Spinal cord (tissue), 10 donors: Measurements from ENCODE around the gene AARSD1. TPM values are rescaled to one million over a fixed set of nuclear protein-coding genes. Genes with fewer than 3 reads are reported as not detected.
"Not testable (repeated sequence)": the region's sequence is repeated elsewhere in the genome, so short reads cannot be mapped to it uniquely, and the experiment has no call there.

Experiments used
- DNase-seq, 6 donors: peaks; one replicate each; pipeline versions ENCODE4 v3.0.0 to v3.0.0-alpha.2; 2013 to 2015; ENCODE audit warnings: low spot score in 6 of 6, low read depth in 4 of 6
- H3K27ac ChIP-seq: one replicate; pipeline ENCODE4 v1.5.1; 2013; ENCODE audit warnings: low read depth, low read length, control low read depth
- H3K27me3 ChIP-seq: one replicate; pipeline ENCODE4 v1.6.1; 2013; ENCODE audit warnings: low read length; ENCODE audit not compliant: control insufficient read depth, insufficient read depth
- H3K36me3 ChIP-seq: one replicate; pipeline ENCODE4 v1.6.1; 2013; ENCODE audit warnings: low read length; ENCODE audit not compliant: control insufficient read depth, insufficient read depth
- H3K4me1 ChIP-seq: one replicate; pipeline ENCODE4 v1.6.1; 2013; ENCODE audit warnings: low read length; ENCODE audit not compliant: control insufficient read depth, insufficient read depth
- H3K4me3 ChIP-seq: one replicate; pipeline ENCODE4 v1.5.1; 2013; ENCODE audit warnings: low read depth, low read length, control low read depth
- H3K9me3 ChIP-seq: one replicate; pipeline ENCODE4 v1.6.1; 2013; ENCODE audit warnings: low read length; ENCODE audit not compliant: control insufficient read depth, insufficient read depth
- WGBS: methylation state at CpG from one replicate; pipeline ENCODE4 v1.1.5; 2013; ENCODE audit warnings: missing lambda C conversion rate; ENCODE audit not compliant: insufficient coverage; 5-methylcytosine and 5-hydroxymethylcytosine counted together
- long read RNA-seq, 4 donors: transcript quantifications; one replicate each; lab custom pipeline, GENCODE V29; 2026
- polyA plus RNA-seq, 2 donors: library from polyadenylated mRNA; unstranded; fragments of 120-200 nt; gene quantifications; one replicate each; pipeline ENCODE4 v1.2.1, GENCODE V29; 2013; ENCODE audit not compliant: insufficient read length in 2 of 2
- total RNA-seq, 2 donors: library from RNA; depleted of rRNA in 1 of 2; stranded (reverse); fragments of 120-200 nt in 1 of 2; fragments of >200 nt in 1 of 2; gene quantifications; one replicate each; pipeline versions ENCODE4 v1.2.3 to v1.2.4, GENCODE V29; 2013 to 2014
- donor health status: healthy.

The AARSD1 gene, protein sequence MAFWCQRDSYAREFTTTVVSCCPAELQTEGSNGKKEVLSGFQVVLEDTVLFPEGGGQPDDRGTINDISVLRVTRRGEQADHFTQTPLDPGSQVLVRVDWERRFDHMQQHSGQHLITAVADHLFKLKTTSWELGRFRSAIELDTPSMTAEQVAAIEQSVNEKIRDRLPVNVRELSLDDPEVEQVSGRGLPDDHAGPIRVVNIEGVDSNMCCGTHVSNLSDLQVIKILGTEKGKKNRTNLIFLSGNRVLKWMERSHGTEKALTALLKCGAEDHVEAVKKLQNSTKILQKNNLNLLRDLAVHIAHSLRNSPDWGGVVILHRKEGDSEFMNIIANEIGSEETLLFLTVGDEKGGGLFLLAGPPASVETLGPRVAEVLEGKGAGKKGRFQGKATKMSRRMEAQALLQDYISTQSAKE
- 10 to 100 TPM; 20.8 to 34.6 TPM for total RNA-seq
- polyA plus RNA-seq, result 10 to 100 TPM; 69.2 to 91.2 TPM
- long read RNA-seq, donor 1, transcript AARSD1-202 (12 exons, 1,322 nt), result major isoform, 18 of 28 reads
- long read RNA-seq, donor 1, partial matches to known transcripts, result 5 of 28 reads
- long read RNA-seq, donor 1, other reads (novel, unspliced or antisense), result 0 of 28 reads
- long read RNA-seq, donor 2, transcript AARSD1-202 (12 exons, 1,322 nt), result major isoform, 6 of 7 reads
- long read RNA-seq, donor 2, partial matches to known transcripts, result 0 of 7 reads
- long read RNA-seq, donor 2, other reads (novel, unspliced or antisense), result 0 of 7 reads
- long read RNA-seq, donor 3, transcript AARSD1-202 (12 exons, 1,322 nt), result major isoform, 6 of 7 reads
- long read RNA-seq, donor 3, partial matches to known transcripts, result 0 of 7 reads
- long read RNA-seq, donor 3, other reads (novel, unspliced or antisense), result 0 of 7 reads
- long read RNA-seq, donor 4, transcript AARSD1-202 (12 exons, 1,322 nt), result major isoform, 14 of 16 reads
- long read RNA-seq, donor 4, partial matches to known transcripts, result 0 of 16 reads
- long read RNA-seq, donor 4, other reads (novel, unspliced or antisense), result 0 of 16 reads

DNA sequence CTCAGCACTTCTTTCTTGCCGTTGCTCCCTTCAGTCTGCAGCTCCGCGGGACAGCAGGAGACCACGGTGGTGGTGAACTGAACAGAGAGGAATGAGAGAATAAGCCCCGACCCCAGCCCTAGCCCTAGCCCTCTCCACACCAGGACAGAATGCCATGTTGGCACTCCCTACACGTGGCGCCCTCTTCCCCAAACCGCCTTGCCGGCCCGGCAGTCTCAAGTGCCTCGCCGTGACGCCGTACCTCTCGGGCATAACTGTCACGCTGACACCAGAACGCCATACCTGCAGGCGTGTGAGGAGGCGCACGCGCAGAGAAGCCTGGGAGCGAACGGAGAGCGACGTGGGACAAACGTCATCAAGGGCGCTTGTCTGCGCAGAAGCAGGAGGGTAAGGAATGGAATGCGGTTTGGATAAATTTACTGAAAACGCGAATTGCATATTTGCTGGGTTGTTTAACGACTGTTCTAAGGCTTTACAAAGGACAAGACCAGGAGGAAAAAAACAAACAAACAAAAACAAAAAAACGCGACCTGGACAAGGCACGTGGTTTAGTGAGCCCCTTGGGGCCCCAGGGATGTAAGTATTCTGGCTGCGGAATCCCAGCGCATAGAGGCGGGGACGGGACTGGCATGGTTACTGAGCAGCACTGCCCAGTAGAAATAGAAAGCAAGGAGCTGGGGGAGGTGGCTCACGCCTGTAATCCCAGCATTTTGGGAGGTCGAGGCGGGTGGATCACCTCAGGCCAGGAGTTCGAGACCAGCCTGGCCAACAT lies at the start of gene AARSD1:
Gene AARSD1, minus strand, starts transcription at position 294 of the 772 bp plus-strand sequence. Its CDS starts 14 bp downstream, at position 280.
- H3K27ac ChIP-seq, result peak within 1 kb of the TSS; percentile 81

DNA sequence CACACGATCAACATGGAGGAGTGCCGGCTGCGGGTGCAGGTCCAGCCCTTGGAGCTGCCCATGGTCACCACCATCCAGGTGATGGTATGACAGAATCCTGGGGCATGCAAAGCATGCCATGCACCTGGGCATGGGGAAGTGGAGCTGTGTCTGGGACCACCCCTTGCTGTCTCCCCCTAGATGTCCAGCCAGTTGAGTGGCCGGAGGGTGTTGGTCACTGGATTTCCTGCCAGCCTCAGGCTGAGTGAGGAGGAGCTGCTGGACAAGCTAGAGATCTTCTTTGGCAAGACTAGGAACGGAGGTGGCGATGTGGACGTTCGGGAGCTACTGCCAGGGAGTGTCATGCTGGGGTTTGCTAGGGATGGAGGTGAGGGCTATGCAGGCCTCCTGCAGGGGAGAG lies 49.0 kb upstream of the AARSD1 start:
- Histone ChIP-seq H3K4me3 (no peak overlapping the region), H3K4me1 (peaks cover 31% of the 10 kb centered on the region), H3K36me3 (peaks cover 56% of the 10 kb centered on the region), H3K27me3 (no peaks in the 10 kb centered on the region), H3K9me3 (no peaks in the 10 kb centered on the region), H3K27ac (no peak overlapping the region)
- 82% methylated on average over 8 of the region's 8 CpGs for WGBS
- DNase-seq, result no peak

More for the DNA sequence above, at the start of gene AARSD1:
- no peaks in the 10 kb centered on the region for H3K27me3 ChIP-seq
- peak; percentile 89 to 98 (median 94) for DNase-seq
- peak within 1 kb of the TSS; percentile 85 for H3K4me3 ChIP-seq
- H3K9me3 ChIP-seq, result no peaks in the 10 kb centered on the region
- H3K4me1 ChIP-seq, result peaks cover 12% of the 10 kb centered on the region
- under 1% methylated on average over 37 of the region's 43 CpGs for WGBS
- H3K36me3 ChIP-seq, result peaks cover 32% of the 10 kb centered on the region

DNA sequence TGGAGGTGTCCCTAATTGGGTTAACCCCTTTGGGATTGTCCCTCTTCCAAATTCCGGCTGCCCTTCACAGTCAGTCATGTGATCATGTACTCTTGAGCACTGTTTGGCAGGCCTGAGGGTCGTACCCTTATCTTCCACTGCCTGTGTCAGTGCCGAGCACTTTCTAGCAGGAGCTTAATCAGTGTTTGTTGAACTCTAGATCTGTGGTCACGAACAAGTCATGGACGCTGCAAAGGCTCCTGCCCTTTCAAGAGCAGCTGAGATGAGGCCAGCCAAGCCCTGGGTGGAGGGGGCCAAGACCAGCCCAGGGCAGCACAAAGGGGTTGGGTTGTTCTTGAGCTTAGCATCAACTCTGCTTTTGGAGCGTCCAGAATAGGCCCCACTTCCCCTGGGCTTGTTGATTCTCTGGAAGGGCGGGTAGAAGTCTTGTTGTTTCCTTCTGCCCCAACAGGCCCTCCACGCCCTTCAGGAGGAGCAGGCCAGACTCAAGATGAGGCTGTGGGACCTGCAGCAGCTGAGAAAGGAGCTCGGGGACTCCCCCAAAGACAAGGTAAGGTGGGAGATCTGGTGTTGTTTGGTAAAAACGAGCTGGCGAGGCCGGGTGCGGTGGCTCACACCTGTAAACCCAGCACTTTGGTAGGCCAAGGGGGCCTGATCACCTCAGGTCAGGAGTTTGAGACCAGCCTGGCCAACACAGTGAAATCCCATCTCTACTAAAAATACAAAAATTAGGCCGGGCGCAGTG lies 47.6 kb upstream of the AARSD1 start:
- H3K4me1 ChIP-seq, result peaks cover 25% of the 10 kb centered on the region
- H3K4me3 ChIP-seq, result no peak overlapping the region
- H3K9me3 ChIP-seq, result no peaks in the 10 kb centered on the region
- H3K36me3 ChIP-seq, result peaks cover 45% of the 10 kb centered on the region
- 83% methylated on average over 15 of the region's 15 CpGs for WGBS
- H3K27me3 ChIP-seq, result no peaks in the 10 kb centered on the region
- DNase-seq, result no peak
- H3K27ac ChIP-seq, result no peak overlapping the region

DNA sequence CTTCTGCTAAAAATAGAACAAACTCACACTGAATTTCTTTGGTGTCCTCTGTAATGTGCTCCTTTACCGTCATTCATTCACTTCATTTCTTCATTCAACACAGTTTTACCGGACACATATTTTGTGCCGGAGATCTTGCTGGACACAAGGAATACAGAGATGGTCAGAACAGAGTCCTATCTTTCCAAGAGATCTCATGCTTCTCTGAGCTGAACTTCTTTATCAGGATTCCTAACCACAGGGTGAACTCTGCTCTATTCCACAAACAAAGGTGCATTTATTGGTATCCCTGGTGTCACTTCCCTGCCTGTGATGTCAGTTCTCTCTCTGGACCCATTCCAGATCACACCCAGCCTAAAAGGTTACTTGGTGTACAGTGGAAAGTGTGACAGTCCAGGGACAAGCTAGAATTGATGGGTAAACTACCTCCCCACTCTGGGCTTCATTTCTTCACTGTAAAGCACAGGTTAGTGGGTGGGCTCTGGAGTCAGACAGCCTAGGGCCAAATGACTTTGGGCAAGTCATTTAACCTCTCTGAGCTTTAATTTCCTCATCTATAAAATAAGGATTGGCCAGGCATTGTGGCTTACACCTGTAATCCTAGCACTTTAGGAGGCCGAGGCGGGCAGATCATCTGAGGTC lies 46.5 kb upstream of the AARSD1 start:
- peaks cover 38% of the 10 kb centered on the region for H3K36me3 ChIP-seq
- DNase-seq, result no peak
- no peaks in the 10 kb centered on the region for H3K27me3 ChIP-seq
- H3K9me3 ChIP-seq, result no peaks in the 10 kb centered on the region
- H3K4me3 ChIP-seq, result no peak overlapping the region
- peaks cover 26% of the 10 kb centered on the region for H3K4me1 ChIP-seq
- H3K27ac ChIP-seq, result no peak overlapping the region
- WGBS, result 79% methylated on average over 3 of the region's 5 CpGs

DNA sequence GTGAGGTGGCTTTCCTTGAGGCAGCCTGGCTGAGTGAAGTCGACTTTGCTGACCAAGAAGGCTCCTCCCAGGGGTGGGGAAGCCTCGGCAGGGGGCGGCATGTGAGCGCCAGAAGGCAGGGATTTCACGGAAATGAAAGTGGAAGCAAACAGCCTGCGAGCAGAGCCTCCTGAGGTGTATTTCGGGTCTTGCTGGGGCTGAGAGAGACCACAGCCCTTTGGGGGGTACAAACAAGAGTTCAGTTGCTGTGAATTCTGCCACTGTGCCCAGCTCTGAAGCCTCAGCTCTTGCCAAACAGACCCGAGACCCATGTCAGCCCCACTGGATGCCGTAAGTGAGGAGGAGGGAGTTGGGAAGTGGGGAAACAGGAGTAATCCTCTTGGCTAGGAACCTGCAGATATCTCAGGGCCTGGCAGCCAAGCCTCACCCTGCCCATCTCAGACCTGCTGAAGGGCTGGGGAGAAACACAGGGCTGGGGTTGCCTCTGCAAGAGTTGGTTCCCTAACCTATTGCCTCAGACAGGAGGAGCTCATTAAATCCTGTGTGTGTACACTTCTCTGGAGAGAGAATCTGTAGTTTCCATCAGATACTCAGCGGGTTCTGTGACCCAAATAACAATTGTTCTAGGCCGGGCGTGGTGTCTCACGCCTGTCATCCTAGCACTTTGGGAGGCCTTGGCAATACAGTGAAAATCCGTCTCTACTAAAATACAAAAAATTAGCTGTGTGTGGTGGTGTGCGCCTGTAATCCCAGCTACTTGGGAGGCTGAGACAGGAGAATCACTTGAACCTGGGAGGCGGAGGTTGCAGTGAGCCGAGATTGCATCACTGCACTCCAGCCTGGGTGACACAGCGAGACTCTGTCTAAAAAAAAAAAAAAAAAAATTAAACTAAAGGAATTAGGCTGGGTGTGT lies 42.6 kb upstream of the AARSD1 start, which contains the start of gene IFI35:
Gene IFI35, plus strand, starts transcription at position 146 of the 913 bp plus-strand sequence. Its CDS starts 164 bp downstream, at position 310.
- H3K9me3 ChIP-seq, result no peaks in the 10 kb centered on the region
- peak in 2 of 6 donors; percentile 66 to 81 for DNase-seq
- H3K27ac ChIP-seq, result peak within 1 kb of the TSS; percentile 87
- H3K4me1 ChIP-seq, result peaks cover 9% of the 10 kb centered on the region
- peak within 1 kb of the TSS; percentile 61 for H3K4me3 ChIP-seq
- H3K36me3 ChIP-seq, result peaks cover 38% of the 10 kb centered on the region
- WGBS, result 30% methylated on average over 9 of the region's 18 CpGs
- H3K27me3 ChIP-seq, result no peaks in the 10 kb centered on the region

DNA sequence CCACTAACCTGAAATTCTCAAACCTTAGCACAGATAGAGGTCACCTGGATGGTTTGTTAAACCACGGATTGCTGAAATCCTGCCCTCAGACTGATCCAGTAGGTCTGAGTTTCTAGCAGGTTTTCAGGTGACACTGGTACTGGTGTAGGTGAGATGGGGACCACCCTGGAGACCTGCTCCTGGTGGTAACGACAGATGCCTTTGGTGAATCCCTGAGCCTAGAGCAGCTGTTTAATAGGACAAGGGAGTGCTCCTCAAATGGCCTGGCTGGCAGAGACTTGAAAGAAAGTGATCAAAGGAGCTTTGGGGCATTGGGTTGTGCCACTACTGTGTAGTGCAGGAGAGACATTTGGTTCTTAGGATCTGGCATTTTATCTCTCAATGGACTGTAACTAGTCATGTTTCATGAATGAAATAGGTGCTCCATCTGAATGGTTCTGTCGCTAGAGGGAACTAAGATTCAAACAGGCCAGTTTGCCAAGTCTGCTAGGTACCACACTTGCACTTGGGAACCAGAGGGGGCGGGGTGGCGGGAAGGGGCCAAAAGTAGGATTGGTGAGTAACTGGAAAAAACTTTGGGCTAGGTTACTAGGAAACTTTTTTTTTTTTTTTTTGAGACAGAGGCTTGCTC lies 39.4 kb upstream of the AARSD1 start:
- Histone ChIP-seq H3K4me3 (no peak overlapping the region), H3K27me3 (no peaks in the 10 kb centered on the region), H3K4me1 (peaks cover 15% of the 10 kb centered on the region), H3K9me3 (no peaks in the 10 kb centered on the region), H3K36me3 (peaks cover 53% of the 10 kb centered on the region), H3K27ac (no peak overlapping the region)
- 81% methylated on average over 3 of the region's 5 CpGs for WGBS
- DNase-seq, result no peak

DNA sequence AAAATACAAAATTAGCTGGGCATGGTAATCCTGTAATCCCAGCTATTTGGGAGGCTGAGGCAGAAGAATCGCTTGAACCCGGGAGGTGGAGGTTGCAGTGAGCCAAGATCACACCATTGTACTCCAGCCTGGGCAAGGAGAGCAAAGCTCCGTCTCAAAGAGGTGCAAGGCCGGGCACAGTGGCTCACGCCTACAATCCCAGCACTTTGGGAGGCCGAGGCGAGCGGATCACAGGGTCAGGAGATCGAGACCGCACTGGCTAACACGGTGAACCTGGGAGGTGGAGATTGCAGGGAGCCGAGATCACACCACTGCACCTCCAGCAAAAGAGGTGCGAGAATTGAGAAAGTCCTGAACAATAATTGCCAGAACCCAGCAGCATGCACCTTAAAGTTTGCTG lies 36.6 kb upstream of the AARSD1 start:
- DNase-seq, H3K27me3 ChIP-seq, H3K27ac ChIP-seq, H3K4me3 ChIP-seq, H3K9me3 ChIP-seq, H3K4me1 ChIP-seq: not testable (repeated sequence)
- WGBS, result 98% methylated on average over 13 of the region's 13 CpGs
- H3K36me3 ChIP-seq, result peaks cover 51% of the 10 kb centered on the region
